Activated naive CD4-positive, alpha-beta T cell (primary cell): Measurements from ENCODE around the gene TTPAL.

Source experiments
- DNase-seq, 4 experiments: peaks; one replicate each; lab custom pipeline; 2025; lab: John Stamatoyannopoulos, UW

The TTPAL gene

DNA sequence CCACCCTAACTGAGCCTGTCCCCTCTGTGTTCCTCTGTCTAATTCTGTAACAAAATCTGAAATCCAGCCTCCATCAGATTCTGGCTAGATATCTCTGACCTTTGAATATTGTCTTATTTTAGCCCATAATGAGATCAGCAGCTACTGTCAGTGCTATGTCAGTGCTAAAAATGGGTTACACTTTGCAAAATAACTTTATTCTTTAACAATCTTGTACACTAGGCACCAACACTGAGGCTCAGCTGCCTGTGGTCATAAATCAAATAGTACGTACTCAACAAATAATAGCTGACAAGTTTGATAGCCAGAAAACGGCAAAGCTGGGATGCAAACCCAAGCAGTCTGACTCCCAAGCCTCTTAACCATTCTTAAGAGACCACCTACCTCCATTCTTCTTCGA, 22.1 kb downstream of the TTPAL start:
- no peak for DNase-seq

DNA sequence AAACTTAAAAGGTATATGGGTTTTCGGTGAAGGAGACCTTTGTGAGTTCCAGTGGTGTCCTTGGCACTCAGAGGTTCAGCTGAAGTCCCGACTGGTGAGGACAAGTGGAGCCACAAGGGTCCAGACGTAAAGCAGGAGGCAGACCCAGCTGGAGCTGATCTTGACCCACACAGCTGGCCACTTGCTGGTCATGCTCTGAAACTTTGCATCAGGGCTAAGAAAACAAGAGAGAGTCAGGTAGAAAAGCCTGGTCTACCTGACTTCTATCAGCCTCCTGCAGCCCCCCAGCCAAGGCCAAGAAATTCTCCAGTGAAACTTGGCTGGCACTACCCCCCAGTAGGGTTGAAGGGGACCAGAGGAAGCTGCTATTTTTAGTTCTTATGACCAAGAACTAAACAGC, 24.5 kb downstream of the TTPAL start:
- no peak for DNase-seq

DNA sequence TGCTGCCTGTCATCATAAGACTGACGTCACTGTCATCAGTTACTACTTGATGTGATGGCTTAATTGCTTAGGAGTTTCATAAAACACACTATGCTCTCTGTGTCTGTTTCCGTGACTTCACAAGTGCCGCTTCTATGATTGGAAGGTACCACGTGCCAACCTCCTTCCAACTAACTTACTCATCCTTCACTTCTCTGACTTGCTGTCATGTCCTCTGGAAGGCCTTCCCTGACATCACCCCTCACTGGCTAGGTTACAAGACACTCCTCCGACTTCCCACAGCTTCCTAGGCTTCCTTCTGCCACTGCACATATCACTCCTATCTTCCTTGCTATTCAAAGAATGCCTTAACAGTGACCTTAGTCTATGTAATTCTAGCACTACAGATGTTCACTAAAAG, 25.8 kb downstream of the TTPAL start:
- DNase-seq: no peak

DNA sequence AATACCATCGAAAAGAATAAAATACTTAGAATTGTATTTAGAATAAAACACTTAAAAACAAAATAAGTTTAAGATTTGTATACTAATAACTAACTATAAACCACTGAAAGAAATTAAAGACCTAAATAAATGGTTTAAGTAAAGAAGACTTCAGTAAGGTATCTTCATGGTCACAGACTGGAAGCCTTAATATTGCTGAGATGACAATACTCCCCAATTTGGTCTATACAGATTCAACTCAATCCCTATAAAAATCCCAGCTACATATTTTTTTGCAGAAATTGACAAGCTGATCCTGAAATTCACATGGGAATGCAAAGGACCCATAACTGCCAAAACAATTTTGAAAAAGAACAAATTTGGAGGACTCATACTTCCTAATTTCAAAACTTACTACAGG, 27.3 kb downstream of the TTPAL start:
- no peak for DNase-seq

DNA sequence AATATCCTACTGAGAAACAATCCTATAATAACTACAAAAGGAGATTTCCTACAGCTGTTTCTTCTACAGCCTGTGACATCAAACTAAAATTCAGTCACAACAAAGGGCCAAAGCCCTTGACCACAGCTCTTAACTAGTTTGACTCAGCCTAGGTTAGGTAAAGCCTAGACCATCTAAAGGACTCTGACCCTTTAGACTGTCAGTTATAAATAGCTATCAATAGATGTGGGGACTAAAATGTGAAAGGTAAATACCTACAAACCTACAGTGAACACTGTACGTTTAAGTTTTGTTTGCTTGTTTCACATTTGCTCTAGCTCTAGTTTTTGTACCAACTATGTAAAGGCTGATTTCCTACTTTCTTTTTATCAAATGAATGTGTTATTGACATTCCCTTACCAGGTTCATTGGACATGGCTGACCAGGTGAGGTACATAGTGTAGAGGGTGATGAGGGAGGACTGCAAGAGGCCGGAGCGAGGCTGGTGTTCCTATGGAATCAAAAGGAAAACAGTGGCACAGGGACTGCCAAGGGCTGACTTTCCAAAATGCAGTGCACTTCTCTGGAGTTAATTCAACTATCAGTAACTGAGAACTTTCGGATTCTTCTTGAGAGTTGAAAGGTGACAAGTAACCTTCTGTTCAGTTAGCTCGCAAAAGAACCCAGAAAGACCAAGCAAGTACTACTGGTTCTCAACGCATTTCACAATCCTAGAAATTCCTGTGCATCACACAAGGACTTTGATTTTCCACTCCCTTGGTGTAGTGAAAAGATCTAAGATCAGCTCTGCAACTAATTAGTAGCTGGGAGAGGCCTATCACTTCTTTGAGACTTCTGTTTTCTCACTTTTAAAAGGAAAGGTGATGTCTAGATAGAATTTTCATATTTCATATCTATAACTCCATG, 29.0 kb downstream of the TTPAL start:
- no peak for DNase-seq

DNA sequence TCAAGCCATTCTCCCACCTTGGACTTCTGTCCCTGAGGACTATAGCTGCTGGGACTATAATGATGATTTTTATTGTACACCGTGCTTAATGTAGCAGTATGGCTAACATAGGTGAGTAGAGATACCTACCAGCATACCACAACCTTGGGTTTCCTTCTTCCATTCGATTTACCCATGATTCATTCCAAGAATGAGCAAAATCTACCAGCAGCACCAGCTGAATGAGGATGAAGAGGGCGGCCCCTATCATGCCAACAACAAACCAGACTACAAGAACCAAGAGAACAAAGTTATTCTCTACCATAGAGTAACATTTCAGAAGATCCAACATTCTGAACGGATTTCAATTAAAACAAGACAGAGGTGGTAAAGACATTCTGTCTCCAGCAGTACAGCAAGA, 34.1 kb downstream of the TTPAL start:
- no peak for DNase-seq

DNA sequence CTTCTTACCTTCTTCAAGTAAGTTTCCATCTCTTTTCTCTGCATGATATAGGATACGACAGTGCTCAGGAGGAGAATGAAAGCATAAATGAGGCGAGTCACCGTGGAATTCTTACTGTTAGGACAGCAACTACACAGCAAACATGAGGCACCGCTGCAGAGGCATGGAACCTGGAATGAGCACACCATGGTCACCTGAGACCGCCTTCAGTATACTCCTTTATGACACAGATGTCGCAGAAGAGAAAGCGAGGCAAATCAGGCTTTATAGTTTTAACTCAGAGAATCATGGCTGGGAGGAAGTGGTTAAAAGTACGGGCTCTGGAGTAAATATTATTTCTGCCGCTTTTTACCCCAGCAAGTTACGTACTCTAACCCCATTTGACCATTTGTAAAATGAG, 38.2 kb downstream of the TTPAL start:
- DNase-seq: no peak

DNA sequence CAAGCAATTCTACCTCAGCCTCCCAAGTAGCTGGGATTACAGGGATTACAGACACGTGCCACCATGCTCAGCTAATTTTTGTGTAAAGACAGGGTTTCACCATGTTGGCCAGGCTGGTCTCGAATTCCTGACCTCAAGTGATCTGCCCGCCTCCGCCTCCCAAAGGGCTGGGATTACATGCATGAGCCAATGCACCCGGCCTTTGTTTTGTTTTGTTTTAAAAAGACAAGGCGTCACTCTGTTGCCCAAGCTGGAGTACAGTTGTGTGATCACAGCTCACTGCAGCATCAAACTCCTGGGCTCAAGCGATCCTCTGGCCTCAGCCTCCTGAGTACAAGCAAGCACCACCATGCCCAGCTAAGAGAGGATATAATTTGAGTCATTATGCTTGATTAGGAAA, 40.8 kb downstream of the TTPAL start:
- no peak for DNase-seq

DNA sequence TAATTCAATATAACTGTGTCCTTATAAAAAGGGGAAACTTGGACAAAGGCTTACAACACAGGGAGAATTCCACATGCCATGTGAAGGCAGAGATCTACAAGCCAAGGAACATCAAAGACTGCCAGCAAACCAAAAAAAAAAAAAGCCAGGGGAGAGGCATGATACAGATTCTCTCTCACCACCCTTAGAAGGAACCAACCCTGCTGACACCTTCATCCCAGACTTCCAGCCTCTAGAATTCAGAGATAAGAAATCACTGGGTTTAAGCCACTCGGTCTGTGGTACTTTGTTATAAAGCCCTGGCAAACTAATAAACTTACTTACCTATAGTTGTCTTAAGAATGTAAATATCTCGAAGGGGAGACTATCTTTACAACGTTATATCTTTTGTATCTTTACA, 41.8 kb downstream of the TTPAL start:
- DNase-seq: no peak

DNA sequence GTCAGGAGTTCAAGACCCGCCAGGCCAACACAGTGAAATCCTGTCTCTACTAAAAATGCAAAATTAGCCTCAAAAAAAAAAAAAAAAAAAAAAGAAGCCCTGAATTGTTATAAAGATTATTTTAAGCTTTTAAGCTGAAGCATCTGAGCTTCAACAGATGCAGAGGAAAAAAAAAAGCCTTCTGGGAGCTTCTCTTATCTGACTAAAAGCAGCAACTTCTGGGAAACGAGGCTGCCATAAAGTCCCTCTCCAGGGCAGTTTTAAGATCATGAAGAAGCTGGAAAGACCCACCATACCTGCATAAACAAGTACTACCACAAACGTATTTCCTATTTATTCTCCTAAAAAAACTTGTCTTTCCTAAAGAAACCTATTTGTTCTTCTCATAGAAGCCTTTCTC, 42.6 kb downstream of the TTPAL start:
- DNase-seq: no peak

DNA sequence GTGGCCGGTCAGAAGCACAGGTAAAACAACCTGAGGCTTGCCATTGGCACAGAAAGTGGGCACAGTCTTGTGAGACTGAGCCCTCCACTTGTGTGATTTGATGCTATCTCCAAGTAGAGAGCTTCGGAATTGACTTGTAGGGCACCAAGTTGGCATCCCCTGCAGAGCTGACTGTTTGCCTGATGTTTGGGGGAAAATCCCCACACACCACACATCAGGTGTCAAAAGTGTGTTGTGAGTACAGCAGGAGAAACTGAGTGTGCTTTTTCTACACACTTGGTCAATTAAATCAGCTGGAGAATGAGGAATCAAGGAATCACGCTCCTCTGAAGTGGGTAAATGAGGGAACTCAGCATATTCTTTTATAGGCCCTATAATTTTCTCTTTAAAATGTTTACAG, 45.2 kb downstream of the TTPAL start:
- DNase-seq: no peak

DNA sequence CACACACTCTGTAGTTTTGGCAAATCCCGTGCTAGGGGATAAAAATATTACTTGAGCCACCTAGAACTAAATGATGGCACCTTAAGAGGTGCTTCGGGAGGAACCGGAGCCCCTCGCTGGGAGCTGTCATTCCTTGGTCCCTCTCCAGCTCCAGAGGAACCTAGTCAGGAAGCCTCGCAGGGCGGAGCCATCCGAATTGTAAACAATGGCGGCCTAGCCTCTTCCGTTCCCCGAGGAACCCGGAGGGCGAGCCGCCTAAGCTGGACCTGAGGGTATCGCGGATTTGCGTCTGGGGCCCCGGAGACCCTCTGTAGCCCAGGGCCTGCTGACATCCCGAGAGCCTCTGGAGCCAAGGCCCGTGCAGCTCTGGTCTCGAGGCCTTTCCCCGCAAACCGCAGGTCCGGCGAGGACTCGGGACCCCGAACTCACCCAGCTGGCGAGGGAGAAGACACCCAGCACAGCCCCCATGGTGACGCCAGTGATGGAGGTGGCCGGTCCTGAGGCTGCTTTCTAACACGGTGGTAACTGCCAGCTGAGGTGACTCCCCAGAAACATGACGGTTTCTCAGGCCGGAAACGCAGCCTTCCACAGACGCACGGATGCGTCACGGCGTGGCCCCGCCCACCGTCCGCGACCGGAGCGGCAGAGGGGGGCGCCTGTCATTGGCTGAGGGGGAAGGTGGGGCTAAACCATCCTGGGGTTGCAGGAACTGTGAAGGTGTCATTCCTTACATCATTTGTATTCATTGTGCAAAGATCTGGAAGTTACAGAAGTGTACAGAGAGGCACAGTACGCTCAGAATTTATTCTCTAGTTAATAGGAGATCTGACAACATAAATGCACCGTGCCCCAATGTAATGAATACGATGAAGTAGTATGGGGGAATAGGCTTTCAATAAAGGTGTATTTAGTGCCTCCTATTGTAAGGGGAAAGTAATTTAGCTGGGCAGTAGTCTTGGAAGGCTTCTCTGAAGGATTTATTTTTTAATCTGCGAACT, 46.1 kb downstream of the TTPAL start, which contains the start of gene SERINC3:
Gene SERINC3, minus strand, starts transcription at position 587 of the 998 bp plus-strand sequence. Its CDS starts 119 bp downstream, at position 468.
- DNase-seq: peak; percentile 87 to 97 (median 92)

DNA sequence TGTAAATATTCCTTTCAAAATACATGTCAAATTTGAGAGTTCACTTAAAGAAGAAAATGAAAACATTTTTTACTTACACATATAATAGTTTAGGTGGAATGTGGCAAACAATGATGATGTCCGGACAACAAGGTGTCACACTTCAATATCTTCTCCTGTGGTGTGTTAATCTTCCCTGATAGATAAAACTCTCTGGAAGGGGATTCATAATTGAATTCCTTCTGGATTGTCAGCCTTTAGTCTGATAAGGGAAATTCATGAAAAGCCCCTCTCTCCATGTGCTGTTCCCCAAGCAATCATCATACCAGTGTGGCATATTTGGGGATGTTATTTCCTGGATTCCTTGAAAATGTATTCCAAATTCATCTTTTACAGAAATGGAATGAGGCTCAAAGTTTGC, 47.2 kb downstream of the TTPAL start:
- DNase-seq: no peak

DNA sequence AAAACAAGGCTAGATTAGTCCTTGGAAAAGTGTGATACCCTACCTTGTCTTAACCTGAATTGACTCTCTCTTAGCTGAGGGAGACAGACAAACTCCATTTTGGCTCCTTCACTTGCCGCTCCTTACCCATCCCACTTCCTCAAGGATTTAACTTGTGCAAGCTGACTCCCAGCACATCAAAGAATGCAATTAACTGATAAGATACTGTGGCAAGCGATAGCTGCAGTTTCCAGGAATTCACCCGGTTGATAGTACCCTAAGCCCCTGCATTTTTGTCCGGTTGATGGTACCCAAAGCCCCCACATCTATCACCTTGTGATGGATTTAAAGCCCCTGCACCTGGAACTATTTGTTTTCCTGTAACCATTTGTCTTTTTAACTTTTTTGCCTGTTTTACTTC, 48.1 kb downstream of the TTPAL start:
- no peak for DNase-seq

DNA sequence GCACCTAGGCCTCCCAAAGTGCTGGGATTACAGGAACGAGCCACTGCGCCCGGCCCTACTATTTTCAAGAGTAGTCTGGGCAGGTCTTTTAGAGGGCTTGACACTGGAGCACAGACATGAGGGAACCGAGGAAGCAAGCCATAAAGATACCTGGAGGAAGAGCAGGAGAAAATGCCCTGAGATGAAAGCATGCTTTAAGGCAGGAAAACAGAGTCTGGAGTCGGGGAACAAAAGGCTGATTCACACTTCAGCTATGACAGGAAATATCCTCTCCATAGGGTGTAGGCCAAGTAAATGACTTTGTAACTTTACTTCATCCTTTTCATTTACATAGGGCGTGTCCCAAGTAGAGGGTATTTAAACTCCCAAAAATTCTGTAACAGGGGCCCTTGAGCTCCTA, 50.5 kb downstream of the TTPAL start:
- no peak for DNase-seq

DNA sequence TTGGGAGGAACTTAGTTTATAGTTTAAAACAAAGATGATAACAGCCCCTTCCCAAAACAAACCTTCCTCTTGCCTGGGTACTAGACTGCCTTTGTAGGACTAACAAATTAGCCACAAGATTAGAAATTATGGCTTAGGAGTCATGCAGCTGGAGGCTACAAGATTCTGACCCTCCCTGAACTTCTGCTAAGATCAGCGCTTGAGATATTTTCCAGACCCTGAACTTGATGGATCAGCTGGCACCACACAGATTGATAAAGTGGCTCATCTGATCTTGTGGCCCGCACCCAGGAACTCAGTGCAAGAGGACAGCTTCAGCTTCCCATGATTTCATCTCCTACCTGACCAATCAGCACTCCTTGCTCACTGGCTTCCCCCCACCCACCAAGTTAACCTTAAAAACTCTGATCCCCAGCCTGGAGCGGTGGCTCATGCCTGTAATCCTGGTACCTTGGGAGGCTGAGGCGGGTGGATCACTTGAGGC, 52.1 kb downstream of the TTPAL start:
- no peak for DNase-seq

DNA sequence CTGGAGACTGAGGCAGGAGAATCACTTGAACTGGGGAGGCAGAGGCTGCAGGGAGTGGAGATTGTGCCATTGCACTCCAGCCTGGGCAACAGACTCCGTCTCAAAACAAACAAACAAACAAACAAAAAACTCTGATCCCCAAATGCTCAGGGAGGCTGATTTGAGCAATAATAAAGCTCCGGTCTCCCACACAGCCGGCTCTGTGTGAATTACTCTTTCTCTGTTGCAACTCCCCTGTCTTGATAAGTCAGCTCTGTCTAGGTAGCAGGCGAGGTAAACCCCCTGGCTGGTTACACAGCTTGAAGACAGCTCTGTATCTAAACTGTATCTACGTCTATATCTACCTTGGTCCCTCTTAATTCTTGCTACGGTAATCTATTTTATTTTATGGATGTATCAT, 52.6 kb downstream of the TTPAL start:
- DNase-seq: no peak

DNA sequence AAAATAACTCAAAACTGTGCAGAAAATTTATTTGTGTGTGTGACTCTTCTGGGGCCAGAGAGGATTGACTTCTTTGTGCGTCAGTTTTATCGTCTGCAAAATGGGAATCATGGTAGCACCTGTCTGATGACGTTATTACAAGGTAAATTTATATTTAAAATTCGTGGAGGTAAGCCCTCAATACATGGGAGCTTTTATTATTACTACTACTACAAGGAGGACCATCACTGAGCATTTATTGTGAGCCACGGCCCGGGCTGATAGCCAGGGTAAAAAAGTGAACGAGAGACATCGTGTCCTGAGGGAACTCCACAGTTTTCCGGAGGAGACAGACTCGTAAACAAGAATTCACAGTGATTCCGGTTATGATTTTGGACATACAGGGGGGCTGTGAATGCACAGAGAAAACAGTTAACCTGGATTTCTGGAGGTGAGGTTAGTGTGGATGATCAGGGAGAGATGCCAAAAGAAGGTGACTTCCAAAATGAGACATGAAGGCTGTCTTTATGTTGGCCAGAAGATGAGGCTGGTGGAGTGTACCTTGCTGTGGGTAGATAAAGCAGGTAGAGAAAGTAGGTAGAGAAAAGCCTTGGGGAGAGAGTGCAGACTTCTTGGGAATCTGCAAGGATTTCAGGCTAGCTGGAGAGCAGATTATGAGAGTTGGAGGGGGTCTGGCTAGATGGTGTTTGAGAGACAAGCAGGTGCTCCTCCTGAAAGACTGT, 56.7 kb downstream of the TTPAL start:
- DNase-seq: no peak

DNA sequence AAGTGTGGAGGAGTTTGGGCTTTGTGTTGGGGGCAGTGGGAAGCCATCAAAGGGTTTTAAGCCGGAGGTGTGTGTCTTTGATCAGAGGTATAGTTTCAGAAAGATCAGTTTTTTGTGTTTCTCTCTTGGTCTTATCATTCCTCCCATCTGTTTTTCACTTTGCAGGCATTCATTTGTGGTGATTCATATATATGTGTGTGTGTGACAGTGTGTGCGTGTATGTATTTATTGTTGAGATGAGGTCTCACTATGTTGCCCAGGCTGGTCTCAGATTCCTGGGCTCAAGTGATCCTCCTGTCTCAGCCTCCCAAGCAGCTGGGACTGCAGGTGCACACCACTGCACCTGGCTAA, 57.3 kb downstream of the TTPAL start:
- no peak for DNase-seq

DNA sequence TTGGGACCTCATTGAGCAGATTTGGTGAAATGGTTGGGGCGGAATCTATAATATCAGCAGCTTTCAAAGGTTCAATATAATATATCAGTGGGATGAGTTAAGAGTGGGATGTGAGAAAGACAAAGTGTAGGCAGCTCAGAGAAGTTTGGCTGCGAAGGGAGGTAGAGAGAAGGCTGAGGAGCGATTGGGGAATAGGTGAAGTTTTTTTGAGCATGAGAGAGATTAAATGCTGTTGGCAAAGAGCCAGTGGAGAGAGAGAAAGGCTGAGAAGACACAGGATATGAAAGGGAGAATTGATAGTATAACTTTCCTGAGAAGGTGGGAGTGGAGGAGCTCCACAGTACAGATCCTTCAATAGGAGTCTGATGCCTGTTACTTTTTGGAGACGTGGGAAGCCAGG, 58.3 kb downstream of the TTPAL start:
- no peak for DNase-seq

DNA sequence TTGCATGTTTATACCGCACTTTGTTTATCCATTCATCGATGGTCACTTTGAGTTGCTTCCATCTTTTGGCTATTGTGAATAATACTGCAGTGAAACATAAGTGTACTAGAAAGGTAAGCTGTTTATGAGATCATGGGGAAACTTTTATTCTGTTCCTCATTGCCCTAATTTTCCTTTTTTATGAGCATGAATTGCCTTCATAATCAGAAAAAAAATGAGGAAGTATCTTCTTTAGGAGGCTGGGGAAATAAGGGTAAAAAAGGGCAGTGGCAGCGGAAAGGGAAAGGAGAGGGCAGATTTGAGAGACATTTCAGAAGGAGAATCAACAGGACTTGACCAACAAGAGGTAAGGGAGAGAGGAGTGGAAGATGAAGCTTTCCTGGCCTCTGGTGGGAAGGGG, 60.5 kb downstream of the TTPAL start:
- no peak for DNase-seq

DNA sequence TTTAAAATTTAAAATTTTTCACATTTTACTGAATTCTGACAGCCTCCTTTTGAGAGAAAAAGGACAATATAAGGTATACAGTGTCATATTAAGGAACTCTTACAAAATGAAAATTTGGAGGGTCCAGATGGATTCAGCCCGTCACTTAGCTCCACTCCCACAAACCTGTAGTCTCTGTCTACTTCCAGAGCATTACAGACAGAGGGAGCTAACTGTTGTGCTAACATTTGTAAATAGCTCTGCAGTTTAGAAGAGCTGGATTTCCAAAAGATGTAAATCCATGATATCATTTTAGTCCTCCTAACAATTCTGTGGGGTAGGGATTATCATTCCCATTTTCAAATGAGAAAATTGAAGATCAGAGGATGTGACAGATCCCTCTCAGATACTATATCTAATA, 62.3 kb downstream of the TTPAL start:
- no peak for DNase-seq
